ENCODE data around the gene TBC1D22A. TPM values are rescaled to one million over a fixed set of nuclear protein-coding genes. Genes with fewer than 3 reads are reported as not detected.

TBC1D22A gene
- total RNA-seq, 2 donors from 2014 or later: 21.5 to 23.1 TPM

GRCh38 chr22:47196881-47197772 lies 434.7 kb downstream of the TBC1D22A start:
- H3K36me3 ChIP-seq (replicated peaks in 1 of 2; ENCODE audit: insufficient read depth in 1 of 2, low read depth in 2 of 2): no peaks in the 10 kb centered on the region
- no peaks in the 10 kb centered on the region for H3K9me3 ChIP-seq
- 76 to 81% methylated on average over 6 to 24 of the region's 27 CpGs for WGBS, 2 donors
- no peak overlapping the region for H3K4me3 ChIP-seq
- DNase-seq (peak in 2 of 4 donors; percentile 4 to 6), ATAC-seq (no peak)
- peaks cover 26% of the 10 kb centered on the region for H3K4me1 ChIP-seq
- H3K27ac ChIP-seq: no peak overlapping the region
- intact Hi-C loops (cut with DNase I): no loop called here
- TF ChIP-seq POLR2A (IDR thresholded peaks at IDR 0.05) (no peak), CTCF (IDR thresholded peaks at IDR 0.05) (no peak)
- H3K27me3 ChIP-seq: no peaks in the 10 kb centered on the region

- TF ChIP-seq POLR2A (IDR thresholded peaks at IDR 0.05): no peak
- ATAC-seq (no peak), DNase-seq (peak in 1 of 4 donors; percentile 11)
- Histone ChIP-seq H3K27me3 (no peaks in the 10 kb centered on the region), H3K9me3 (no peaks in the 10 kb centered on the region), H3K4me1 (peaks cover 28% of the 10 kb centered on the region), H3K4me3 (no peak overlapping the region), H3K27ac (no peak overlapping the region), H3K36me3 (replicated peaks in 1 of 2; ENCODE audit: insufficient read depth in 1 of 2, low read depth in 2 of 2) (no peaks in the 10 kb centered on the region)
- 83 to 88% methylated on average over 16 to 25 of the region's 25 CpGs for WGBS, 2 donors
- intact Hi-C loops (cut with DNase I): no loop called here
These were observed 435.5 kb downstream of the TBC1D22A start for GRCh38 chr22:47197773-47198500.

GRCh38 chr22:47198801-47199251 lies 436.4 kb downstream of the TBC1D22A start:
- Histone ChIP-seq H3K36me3 (replicated peaks in 1 of 2; ENCODE audit: insufficient read depth in 1 of 2, low read depth in 2 of 2) (no peaks in the 10 kb centered on the region), H3K9me3 (no peaks in the 10 kb centered on the region), H3K4me1 (peaks cover 28% of the 10 kb centered on the region), H3K27me3 (no peaks in the 10 kb centered on the region), H3K27ac (no peak overlapping the region), H3K4me3 (no peak overlapping the region)
- ATAC-seq (no peak), DNase-seq (peak in 1 of 4 donors; percentile 9)
- 87 to 88% methylated on average over 14 to 19 of the region's 19 CpGs for WGBS, 2 donors
- intact Hi-C loops (cut with DNase I): no loop called here
- TF ChIP-seq CTCF (IDR thresholded peaks at IDR 0.05) (no peak), POLR2A (IDR thresholded peaks at IDR 0.05) (no peak)

- DNase-seq (peak in 1 of 4 donors; percentile 9), ATAC-seq (no peak)
- TF ChIP-seq POLR2A (IDR thresholded peaks at IDR 0.05): no peak
- H3K4me3 ChIP-seq: no peak overlapping the region
- WGBS, 2 donors: 79 to 82% methylated on average over 28 to 31 of the region's 33 CpGs
- no peaks in the 10 kb centered on the region for H3K27me3 ChIP-seq
- intact Hi-C loops (cut with DNase I): no loop called here
- peaks cover 28% of the 10 kb centered on the region for H3K4me1 ChIP-seq
- H3K9me3 ChIP-seq: no peaks in the 10 kb centered on the region
- no peaks in the 10 kb centered on the region for H3K36me3 ChIP-seq (replicated peaks in 1 of 2; ENCODE audit: insufficient read depth in 1 of 2, low read depth in 2 of 2)
- H3K27ac ChIP-seq: no peak overlapping the region
These were observed 437.0 kb downstream of the TBC1D22A start for GRCh38 chr22:47199261-47199978.

- no peaks in the 10 kb centered on the region for H3K36me3 ChIP-seq (replicated peaks in 1 of 2; ENCODE audit: insufficient read depth in 1 of 2, low read depth in 2 of 2)
- no peaks in the 10 kb centered on the region for H3K9me3 ChIP-seq
- DNase-seq: peak in 1 of 4 donors; percentile 4
- peaks cover 28% of the 10 kb centered on the region for H3K4me1 ChIP-seq
- intact Hi-C loops (cut with DNase I): no loop called here
- H3K27me3 ChIP-seq: no peaks in the 10 kb centered on the region
- no peak overlapping the region for H3K4me3 ChIP-seq
- WGBS, 2 donors: 38 to 44% methylated on average over 10 of the region's 10 CpGs
- TF ChIP-seq CTCF (IDR thresholded peaks at IDR 0.05): no peak
- peak overlapping the region in 1 of 4 donors; percentile 43 for H3K27ac ChIP-seq
- ATAC-seq: no peak
These were observed 437.5 kb downstream of the TBC1D22A start for GRCh38 chr22:47199979-47200272.
